ENCODE data around the gene ZNF414. TPM values are rescaled to one million over a fixed set of nuclear protein-coding genes. Genes with fewer than 3 reads are reported as not detected.
A peak's percentile ranks its signal among the peaks of the same experiment; 100 is the strongest.
"Not testable (repeated sequence)": the region's sequence is repeated elsewhere in the genome, so short reads cannot be mapped to it uniquely, and the experiment has no call there.

Gene ZNF414, protein sequence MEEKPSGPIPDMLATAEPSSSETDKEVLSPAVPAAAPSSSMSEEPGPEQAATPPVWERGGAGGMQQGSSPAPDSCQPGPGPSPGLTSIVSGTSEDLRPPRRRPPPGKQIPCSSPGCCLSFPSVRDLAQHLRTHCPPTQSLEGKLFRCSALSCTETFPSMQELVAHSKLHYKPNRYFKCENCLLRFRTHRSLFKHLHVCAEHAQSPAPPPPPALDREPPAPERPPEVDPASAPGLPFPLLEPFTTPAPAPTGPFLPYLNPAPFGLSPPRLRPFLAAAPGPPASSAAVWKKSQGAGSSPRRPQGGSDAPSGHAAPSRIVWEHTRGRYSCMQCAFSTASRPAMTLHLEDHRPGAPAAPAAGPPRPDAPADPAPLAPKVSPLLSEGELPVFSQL
- 34.3 TPM for polyA plus RNA-seq (2012; ENCODE audit: insufficient read depth, insufficient read length)

DNA sequence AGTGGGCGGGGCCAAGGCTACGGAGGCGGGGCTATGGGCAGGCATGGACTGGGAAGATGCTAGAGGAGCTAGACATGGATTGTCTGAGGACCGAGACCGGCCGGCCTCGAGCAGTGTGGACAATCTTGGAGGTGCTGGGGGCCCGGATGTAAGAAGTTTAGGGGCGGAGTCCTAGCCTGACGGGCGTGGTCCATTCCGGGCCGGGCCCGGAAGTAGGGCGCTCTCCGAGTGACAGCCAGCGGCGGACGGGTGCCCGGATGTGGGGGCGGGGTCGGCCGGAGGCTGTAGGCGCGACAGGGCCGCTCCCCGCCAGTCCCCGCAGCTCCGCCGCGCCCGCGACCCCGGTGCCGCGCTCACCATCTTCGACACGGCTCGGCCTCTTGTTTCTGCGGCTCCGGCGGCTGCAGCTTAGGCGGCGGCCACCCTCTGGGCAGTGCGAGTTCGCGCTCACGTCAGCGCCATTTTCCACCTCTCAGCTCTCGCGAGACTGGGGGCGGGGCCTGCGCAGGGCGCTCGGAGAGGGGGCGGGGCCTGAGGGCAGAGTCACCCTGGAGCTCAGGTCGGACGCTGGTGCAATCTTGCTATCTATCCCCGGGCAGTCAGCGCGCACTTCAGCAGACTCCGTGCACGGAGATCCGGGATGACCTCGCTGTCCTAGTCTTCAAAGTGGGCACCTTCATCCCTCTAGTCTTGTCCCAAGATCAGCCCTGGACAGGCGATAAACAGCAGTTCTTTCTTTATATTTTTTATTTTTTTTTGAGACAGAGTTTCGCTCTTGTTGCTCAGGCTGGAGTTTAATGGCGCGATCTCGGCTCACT, at the start of gene ZNF414:
ZNF414 (minus strand) TSS at position 481 of the 818 bp plus-strand sequence; CDS start at position 360, 121 bp downstream.
- peak within 1 kb of the TSS; percentile 77 for H3K4me3 ChIP-seq (ENCODE audit: low read length)
- DNase-seq (ENCODE audit: low read depth, low spot score): peak; percentile 87

DNA sequence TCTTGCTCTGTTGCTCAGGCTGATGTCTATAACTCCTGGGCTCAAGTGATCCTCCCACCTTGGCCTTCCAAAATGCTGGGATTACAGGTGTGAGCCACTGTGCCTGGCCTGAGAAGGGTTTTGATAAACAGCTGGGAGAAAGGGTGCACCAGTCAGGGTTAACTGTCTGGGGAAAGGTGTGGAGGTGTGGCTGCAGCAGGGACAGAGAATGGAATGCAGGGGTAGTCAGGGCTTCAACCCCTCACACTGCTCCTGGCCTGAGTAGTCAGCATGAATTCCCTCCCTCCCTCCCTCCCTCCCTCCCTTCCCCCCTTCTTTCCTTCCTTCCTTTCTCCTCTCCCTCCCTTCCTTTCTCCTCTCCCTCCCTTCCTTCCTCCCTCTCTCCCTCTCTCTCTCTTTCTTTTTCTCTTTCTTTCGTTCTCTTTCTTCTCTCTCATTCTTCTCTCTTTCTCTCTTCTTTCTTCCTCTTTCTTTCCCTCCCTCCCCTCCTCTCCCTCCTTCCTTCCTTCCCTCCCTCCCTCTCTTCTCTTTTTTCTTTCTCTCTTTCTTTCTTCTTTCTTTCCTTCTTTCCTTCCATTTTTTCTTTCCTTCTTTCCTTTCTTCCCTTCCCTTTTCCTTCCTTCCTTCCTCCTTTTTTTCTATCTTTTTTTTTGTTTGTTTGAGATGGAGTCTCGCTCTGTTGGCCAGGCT, 47.3 kb upstream of the ZNF414 start:
- no peak overlapping the region for H3K4me3 ChIP-seq (ENCODE audit: low read length)
- DNase-seq (ENCODE audit: low read depth, low spot score): no peak

DNA sequence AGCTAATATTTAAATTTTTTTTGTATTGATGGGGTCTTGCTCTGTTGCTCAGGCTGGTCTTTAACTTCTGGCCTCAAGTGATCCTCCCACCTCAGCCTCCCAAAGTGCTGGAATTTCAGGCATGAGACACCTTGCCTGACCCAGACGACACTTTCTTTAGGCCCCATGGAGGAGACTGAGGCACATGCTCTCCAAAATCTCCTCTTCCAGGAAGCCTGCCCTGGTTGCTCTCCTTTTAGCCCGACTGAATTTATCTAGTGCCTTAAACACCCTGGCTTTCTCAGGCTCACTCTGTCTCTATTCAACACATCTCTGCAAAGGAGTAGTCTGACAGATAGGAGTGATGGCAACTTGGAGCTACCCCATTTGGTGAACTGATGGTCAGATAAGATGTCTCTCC, 44.4 kb upstream of the ZNF414 start:
- H3K4me3 ChIP-seq (ENCODE audit: low read length): no peak overlapping the region
- DNase-seq (ENCODE audit: low read depth, low spot score): no peak

DNA sequence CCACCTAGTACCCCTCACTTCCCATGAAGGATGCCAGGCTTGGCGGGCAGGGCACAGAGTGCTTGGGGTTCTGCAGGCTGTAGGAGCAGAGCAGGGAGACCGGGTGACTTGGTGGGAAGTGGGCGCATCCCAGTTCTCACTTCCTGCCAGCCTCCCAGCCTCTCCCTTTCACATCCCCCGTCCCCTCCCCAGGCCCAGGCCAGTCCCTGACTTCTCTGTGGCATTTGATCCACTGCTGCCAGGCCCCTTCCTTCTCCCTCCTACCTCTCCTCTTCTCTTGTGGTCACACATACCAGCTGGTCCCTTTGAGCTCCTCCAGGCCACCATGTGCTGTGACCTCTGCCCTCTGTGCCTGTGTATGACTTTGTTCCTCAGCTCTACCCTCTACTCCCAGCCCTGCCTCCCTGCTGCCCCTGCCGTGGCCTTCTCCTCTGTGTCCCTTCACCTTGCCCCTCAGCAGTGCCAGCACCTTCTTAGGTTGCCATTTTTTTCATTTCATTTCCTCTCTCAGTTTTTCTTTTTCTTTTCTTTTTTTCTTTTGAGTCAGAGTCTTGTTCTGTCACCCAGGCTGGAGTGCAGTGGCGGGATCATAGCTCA, 43.8 kb upstream of the ZNF414 start:
- DNase-seq (ENCODE audit: low read depth, low spot score): no peak

DNA sequence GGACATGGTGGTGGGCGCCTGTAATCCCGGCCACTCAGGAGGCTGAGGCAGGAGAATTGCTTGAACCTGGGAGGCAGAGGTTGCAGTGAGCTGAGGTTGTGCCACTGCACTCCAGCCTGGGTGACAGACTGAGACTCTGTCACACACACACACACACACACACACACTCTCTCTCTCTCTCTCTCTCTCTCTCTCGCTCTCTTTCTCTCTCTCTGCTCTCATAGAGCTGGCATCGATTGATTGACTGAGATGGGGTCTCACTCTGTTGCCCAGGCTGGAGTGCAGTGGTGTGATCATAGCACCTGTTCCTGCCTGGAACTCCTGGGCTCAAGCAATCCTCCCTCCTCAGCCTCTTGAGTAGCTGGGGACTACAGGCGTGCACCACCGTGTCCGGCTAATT, 39.8 kb upstream of the ZNF414 start:
- H3K4me3 ChIP-seq (ENCODE audit: low read length); DNase-seq (ENCODE audit: low read depth, low spot score): not testable (repeated sequence)

More for the DNA sequence above, 43.8 kb upstream of the ZNF414 start:
- H3K4me3 ChIP-seq (ENCODE audit: low read length): no peak overlapping the region

DNA sequence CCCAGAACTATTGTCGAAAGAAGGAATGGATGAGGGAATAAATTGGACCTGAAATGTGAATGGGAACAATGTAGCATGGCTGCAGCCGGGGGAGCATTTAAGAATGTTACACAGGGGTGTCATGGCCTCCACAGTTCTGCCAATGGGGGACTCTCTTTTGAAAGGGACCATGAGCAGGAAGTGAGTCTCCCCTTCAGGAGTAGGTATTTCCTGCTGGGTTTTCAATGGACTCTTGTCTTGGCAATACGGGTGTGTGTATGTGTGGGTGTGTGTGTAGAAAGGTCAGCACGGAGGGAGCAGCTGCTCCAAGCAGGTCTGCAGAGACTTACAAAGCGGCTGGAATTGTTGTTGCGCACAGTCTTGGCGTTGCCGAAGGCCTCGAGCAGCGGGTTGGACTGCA, 38.8 kb upstream of the ZNF414 start:
- H3K4me3 ChIP-seq (ENCODE audit: low read length): no peak overlapping the region
- peak; percentile 76 for DNase-seq (ENCODE audit: low read depth, low spot score)

DNA sequence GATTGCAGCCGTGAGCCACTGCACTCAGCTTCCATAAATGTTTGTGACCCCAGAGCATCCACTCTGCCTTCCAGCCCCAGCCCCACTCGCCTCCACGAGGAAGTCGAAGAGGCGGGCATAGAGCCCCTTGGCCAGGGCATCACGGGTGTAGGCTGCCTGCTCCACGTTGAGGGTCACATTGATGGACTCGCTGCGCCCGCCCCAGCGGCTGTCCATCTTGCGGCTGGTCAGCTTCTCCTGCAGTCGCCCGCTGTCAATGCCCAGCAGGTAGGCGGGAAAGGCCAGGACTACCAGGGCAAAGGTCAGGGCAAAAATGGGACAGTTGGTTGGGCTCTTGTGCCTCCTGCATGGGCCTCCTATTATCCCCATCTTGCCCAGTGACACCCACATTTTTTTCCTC, 36.1 kb upstream of the ZNF414 start:
- H3K4me3 ChIP-seq (ENCODE audit: low read length): no peak overlapping the region
- DNase-seq (ENCODE audit: low read depth, low spot score): no peak

DNA sequence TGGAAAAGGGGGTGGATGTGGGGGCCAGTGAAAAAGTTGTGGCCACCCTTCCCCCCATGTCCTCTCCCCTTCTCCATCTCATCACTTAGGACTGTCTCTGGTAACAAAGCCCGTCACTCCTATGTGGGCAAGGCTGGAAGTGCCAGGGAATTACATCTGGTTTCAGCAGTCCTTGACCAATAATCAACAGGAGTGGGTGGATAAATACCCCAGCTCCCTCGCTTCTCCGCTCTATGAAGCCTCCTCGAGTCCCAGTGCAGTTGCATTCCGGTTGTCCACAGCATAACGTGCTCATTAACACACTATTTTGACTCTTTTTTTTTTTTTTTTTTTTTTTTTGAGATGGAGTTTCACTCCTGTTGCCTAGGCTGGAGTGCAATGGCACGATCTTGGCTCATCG, 31.8 kb upstream of the ZNF414 start:
- no peak for DNase-seq (ENCODE audit: low read depth, low spot score)
- H3K4me3 ChIP-seq (ENCODE audit: low read length): no peak overlapping the region

DNA sequence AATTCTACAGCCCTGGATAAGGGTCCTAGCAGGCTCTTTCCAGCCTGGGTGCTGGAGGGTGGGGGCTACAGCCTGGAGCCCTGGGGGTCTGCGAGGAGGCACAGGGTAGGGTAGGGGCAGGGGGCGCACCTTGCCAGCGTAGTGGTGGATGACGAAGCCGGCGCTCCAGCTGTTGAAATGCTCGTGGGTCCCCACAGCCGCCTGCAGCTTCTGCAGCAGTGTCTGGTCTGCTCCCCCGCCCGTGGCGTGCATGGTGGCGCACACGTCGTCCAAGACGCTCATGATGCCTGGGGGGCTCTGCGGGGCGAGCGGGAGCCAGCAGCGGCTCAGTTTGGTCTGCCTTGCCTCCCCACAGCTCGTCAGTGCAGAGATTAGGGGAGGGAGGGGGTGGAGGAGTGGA, 30.2 kb upstream of the ZNF414 start:
- no peak overlapping the region for H3K4me3 ChIP-seq (ENCODE audit: low read length)
- DNase-seq (ENCODE audit: low read depth, low spot score): no peak

DNA sequence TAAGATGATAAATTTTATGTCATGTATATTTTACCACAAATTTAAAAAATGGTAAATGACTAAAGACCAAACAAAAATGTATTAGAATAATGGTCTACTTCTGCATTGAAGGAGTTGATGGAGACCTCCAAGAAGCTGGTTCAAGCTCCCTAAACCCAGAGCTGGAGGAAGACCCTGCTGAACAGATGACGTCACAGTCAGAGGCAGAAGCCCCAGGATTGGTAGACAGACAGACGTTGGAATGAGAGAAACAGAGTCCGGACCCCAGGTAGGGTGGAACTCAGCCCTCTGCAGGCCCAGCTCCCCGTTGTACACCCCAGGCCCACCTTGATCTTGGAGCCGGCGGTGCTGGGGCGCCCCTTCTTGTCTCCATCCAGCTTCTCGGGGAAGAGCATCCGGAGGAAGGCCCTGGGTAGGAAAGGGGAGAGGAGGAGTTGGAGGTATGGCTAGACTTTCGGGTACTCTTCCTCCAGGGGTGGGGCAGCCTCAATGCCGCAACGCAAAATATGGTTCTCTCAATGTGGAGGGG, 25.7 kb upstream of the ZNF414 start:
- H3K4me3 ChIP-seq (ENCODE audit: low read length): no peak overlapping the region
- no peak for DNase-seq (ENCODE audit: low read depth, low spot score)

DNA sequence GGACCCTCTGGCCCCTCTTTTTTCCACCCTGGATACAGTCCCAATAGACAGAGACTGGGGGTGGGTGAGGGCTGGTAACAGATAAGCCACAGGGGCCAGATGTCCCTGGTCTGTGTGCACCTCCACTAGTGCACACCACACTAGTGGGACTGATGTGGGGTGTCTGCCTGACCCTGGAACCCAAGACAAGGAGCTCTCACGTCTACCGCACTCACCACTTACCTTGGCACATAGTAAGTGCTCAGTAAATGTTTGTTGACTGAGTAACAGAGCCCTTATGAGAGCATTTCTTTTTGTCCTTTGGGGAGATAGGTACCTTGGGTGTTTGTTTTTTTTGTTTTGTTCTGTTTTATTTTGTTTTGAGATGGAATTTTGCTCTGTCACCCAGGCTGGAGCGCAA, 23.1 kb upstream of the ZNF414 start:
- no peak for DNase-seq (ENCODE audit: low read depth, low spot score)
- no peak overlapping the region for H3K4me3 ChIP-seq (ENCODE audit: low read length)

DNA sequence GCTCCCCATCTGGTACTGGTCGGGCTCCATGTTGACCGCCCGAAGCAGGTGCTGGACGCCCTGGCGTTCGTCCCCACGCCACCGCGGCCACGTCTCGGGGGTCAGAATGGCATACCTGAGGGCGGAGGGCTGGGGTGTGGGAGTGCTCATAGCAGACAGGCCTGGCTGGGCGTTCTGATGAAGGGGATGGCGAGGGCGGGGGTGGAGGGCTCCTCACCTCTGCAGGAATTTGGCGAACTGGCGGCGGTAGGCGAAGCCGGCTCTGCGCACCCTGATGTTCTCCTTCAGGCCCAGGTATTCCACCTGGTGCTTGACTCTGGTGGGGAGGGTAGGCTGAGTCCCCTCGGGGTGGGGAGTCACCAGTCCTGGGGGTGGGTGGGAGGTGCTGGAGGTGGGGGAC, 22.3 kb upstream of the ZNF414 start:
- no peak for DNase-seq (ENCODE audit: low read depth, low spot score)

DNA sequence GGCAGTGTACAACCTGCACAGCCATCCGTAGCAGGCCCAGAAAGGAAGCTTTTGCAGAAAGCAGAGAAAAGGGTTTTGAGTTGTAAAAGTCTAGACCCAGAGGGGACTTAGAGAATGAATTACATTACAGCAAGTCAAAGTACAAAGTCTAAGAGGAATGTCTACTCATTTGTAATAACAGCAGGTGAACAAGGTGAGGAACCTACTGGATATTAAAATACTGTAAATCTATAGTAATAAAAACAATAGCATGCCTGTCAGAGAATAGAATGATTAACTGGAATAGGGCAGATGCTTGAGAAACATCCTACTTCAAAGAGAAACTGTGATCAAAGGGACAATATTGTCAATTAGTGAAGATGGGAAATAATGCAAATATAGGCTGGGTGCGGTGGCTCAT, 18.3 kb upstream of the ZNF414 start:
- no peak overlapping the region for H3K4me3 ChIP-seq (ENCODE audit: low read length)
- no peak for DNase-seq (ENCODE audit: low read depth, low spot score)

More for the DNA sequence above, 22.3 kb upstream of the ZNF414 start:
- H3K4me3 ChIP-seq (ENCODE audit: low read length): no peak overlapping the region

DNA sequence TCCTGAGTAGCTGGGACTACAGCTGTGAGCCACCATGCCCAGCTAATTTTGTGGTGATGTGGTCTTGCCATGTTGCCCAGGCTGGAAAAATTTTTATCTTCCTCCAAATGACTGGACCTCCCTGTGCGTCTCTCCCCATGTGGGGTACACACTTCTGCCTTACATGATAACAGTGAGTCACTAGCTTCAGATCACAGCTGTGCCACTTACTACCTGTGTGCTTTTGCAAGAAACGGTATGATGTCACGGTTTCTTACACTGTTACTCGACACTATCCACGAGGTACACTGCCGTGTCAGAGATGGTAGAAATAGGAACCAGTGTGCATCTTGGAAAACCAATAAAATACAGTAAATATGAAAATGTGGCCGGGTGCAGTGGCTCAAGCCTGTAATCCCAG, 17.5 kb upstream of the ZNF414 start:
- no peak overlapping the region for H3K4me3 ChIP-seq (ENCODE audit: low read length)
- DNase-seq (ENCODE audit: low read depth, low spot score): no peak

DNA sequence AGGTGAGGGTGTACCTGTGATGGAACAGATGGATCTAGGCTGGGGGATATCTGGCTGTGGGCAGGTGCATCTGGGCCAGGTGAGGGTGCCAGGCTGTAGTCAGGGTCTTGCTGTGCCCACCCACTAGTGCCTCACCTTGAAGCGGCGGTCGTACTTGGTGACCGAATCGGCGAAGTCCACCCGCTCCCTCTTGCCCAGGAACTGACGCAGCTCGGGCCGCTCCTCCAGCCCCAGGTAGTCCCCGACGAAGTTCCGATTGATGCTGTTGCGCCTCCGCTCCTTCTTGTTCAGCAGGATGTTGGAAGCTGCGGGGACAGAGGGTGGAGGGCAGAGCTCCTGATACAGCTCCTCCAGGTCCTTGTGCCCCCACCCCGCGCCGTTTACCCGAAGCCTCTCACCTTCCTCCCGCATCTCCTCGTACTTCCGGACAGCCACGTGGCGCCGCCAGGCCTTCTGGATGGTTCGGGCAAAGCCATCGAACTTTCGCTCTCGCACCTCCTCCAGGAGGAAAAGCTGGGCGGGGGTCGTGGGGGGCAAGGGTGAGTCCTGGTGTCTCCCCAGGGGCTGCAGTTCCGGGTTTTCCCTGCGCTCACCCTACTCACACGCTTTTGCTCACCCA, 16.2 kb upstream of the ZNF414 start:
- no peak overlapping the region for H3K4me3 ChIP-seq (ENCODE audit: low read length)
- DNase-seq (ENCODE audit: low read depth, low spot score): no peak

DNA sequence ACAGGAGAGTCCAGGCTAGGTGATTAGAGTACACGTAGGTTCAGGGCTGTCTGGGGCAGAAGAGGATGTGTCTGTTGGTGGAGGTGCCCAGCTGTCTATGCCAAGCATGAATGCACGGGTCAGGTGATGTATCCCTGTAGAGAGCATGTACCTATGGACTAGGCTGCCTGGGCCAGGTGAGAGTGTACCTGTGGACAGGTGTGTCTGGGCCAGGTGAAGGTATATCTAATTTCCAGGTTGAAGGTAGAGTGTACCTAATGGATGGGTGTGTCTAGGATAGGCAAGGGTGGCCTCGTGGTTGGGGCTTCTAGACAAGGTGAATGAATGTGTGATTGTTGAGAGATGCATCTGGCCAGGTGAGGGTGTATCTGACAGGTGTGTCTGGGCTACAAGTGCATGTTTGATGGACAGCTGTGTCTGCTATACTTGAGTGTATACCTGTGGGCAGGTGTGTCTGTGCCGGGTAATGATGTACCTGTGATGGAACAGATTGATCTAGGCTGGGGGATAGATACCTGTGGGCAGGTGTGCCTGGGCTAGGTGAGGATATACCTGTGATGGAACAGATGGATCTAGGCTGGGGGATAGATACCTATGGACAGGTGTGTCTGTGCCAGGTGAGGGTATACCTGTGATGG, 15.5 kb upstream of the ZNF414 start:
- DNase-seq (ENCODE audit: low read depth, low spot score): no peak
- no peak overlapping the region for H3K4me3 ChIP-seq (ENCODE audit: low read length)

DNA sequence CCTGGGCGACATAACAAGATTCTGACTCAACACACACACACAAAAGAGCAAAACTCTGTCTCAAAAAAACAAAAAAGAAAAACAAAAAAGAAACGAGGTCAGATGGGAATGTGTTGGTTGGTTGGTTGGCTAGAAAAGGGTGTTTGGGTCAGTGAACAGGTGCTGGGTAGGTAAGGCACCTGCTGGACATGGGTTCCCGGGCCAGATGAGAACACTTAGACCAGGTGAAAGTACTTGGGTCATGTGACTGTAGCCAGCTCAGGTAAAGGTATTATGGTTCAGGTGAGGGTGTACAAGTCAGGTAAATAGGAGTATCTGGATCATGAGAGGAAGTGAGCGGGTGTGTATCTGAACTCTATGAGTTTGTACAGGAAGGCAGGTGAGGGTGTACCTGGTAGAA, 14.5 kb upstream of the ZNF414 start:
- H3K4me3 ChIP-seq (ENCODE audit: low read length): no peak overlapping the region

DNA sequence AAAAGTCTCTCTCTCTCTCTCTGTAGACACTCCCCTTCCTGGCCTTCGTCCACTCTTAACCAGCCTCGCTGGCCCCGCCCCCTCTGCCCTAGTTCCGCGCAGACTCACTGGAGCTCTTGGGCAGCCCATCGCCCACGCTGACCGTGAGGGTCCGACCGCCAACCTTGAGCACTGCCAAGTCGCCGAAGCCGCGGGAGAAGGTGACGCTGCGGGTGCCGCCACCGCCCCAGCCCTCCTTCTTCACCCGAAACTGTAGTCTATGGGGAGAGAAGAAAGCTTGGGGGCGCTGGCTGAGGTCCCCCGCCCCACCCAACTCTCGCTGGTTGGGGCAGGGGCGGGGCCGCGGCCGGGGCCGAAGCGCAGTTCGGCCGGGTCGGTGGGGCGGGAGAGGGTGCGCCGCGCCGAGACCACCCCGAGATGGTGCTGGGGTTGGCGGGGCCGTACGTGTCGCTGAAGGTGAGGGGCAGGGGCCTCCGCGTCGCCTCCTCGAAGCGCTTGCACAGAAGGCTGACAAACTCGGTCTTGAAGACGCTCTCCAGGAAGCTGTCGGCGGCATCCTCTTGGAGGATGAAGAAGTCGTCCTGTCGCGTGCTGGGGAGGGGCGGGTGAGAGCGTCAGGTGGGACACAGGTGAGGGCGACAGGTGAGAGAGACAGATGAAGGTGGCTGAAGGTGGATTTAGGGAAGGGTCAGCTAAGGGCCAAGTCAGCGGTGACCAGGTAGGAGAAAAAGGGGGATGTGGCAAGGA, 12.6 kb upstream of the ZNF414 start:
- H3K4me3 ChIP-seq (ENCODE audit: low read length): no peak overlapping the region
- no peak for DNase-seq (ENCODE audit: low read depth, low spot score)

More for the DNA sequence above, 14.5 kb upstream of the ZNF414 start:
- no peak for DNase-seq (ENCODE audit: low read depth, low spot score)

Measured in Jurkat, Clone E6-1 (cell line).